Caki2 (cell line): Measurements from ENCODE around the gene LMAN1L. TPM values are rescaled to one million over a fixed set of nuclear protein-coding genes. Genes with fewer than 3 reads are reported as not detected.
"Not testable (repeated sequence)": the region's sequence is repeated elsewhere in the genome, so short reads cannot be mapped to it uniquely, and the experiment has no call there.

Experiments used
- DNase-seq: peaks from one replicate; pipeline ENCODE4 v3.0.0-alpha.2; 2015; ENCODE audit warnings: low read depth
- in situ Hi-C: cut with HindIII; loops from 2 replicates; pipeline ENCODE4 v1.10.0; 2016; ENCODE audit warnings: low sequenced_read_pairs, low pct_unique_long_range_greater_than_20kb, mixed read lengths
- total RNA-seq: library from RNA; depleted of rRNA; stranded (reverse); fragments of >200 nt; shearing (Covaris generic); gene quantifications from 2 replicates; pipeline ENCODE4 v1.2.3, GENCODE V29; 2014; ENCODE audit warnings: low replicate concordance

Gene LMAN1L
- total RNA-seq, 1 experiment from 2014 or later = not detected

DNA sequence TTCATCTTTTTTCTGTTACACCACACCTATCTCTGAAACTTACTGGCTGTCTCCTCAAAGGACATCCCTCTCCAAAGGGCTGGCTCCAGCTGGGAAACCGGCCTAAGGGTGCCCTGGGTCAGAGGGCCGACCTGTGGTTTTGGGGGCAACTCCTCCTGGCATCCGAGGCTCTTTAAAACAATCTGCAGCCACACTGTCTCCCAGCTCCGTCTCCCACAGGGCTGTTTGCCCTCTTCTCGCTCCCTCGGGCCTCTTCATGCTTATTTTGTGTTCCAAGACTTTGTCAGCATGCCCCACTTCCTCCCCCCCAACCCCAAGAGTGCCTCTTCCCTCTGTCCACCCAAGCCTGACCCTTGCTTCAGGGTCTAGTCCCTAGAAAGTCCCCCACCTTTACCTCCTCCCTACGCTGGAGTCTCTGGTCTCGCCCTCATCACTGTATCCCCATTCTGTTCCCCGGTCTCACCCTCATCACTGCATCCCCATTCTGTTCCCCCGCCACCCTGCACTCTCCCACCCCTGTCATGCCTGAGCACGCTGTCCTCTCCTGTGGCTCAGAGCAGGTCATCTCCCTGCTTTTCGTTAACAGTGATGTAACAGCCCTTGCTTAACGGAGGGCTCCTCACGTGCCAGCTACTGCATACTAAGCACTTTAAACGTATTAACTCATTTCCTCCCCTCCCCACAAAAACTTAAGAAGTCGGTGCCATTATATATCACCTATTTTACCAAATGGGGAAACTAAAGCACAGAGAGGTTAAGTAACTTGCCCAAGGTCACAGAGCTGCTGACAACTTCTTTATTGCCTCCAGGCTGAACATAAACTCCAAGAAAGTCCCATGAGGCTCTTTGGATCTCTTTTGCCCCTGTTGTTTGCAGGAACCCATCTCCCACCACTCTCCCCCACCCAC is 31.9 kb upstream of the LMAN1L start:
- DNase-seq = no peak
- in situ Hi-C loops = no loop called here

DNA sequence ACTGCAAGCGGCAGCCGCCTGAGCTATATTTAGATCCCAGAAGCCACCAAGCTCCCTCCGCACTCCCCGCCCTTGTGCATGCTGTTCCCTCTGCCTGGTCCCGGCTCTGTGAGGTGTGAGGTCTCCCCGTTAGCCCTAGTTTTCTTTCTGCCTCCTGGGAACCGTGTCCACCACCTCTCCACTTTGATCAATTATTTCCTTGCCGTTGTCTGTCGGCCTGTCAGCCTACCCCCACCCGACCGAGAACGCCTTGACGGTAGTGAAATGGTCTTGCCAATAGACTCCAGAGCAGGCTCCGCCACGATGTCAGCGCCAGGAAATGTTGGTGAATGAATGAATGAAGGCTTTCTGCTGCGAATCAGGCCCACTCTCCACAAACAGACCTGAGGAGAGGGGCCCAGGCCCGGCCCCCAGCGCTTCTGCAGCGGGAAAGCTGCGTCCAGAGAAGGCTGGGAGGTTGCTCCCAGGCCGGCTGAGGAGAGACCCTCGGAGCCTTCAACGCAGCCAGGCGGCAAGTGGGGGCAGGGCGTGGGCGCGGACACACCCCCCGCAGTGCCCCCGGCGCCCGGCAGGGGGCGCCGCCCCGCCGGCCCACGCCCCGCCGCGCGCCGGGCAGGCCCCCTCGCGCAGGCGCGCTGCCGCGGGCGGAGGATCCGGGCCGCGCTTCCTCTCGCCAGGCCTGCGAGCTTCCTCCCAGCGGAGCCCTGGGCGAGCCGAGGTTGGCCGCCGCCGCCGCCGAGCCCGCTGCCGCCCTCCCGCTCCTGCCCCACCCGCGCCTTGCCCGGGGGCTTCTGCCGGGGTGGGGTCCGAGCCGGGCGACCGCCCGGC is 31.0 kb upstream of the LMAN1L start, which contains the start of gene CSK:
Gene CSK, plus strand, starts transcription at position 650 of the 828 bp plus-strand sequence. CDS start 16,218 bp downstream, outside the sequence.
- peak; percentile 22 for DNase-seq
- in situ Hi-C loops = no loop called here

DNA sequence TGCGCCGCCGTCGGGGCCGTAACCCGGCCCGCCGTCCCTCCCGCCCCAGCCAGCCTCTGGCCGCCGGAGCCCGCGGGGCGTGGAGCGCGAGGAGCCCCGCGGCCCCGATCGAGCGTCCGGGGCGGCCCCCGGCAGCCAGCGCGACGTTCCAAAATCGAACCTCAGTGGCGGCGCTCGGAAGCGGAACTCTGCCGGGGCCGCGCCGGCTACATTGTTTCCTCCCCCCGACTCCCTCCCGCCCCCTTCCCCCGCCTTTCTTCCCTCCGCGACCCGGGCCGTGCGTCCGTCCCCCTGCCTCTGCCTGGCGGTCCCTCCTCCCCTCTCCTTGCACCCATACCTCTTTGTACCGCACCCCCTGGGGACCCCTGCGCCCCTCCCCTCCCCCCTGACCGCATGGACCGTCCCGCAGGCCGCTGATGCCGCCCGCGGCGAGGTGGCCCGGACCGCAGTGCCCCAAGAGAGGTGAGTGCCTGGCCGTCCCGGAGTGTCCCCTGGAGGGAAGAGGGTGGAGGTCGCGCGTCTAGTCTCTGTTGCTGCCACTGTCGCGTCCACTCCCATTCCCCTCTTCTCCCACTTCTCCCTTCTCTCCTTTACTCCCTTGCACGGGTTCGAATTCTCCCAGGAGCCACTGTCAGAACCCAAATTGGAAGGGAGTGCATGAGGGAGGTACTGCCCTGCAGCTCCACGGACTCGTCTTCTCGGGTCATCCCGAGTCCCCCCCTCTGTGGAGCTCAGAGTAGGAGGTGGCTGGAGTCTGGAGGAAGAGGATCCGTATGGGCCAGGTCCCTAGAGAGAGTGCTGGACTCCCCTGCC is 30.2 kb upstream of the LMAN1L start:
- DNase-seq = no peak
- in situ Hi-C loops = no loop called here

DNA sequence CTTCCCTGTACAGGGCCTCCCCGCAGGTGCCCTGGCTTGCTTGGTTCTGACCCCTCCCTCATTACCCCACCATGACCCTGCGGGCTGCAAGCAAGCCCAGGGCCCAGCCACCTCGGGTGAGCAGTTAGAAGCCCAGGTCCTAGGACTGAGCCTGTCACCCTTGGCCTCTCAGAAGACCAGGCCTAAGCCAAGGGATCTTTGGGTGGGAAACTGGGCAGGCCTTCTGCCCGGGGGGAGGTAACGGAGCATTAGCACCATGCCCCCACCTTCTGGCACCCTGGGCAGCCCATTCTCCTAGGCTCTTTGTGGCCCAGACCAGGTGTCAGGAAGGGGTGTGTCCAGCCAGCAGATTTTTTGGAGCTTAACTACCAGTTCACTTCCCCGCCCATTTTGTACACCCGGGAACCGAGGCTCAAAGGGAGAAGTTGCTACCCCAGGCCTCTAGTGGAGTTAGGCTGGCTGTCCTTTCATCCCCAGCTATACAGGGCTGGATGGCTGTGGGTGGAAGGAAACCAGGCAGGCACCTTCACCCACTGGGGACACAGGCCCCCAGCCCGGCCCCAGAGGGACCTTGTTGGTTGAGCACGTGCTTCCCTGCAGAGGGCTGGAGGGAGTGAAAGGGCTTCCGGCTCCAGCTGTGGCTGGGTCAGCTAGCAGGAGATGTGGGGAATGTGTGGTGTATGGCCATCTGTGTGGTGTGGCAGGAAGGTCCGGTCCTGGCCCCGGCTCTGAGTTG is 29.4 kb upstream of the LMAN1L start:
- DNase-seq = no peak
- in situ Hi-C loops = no loop called here

DNA sequence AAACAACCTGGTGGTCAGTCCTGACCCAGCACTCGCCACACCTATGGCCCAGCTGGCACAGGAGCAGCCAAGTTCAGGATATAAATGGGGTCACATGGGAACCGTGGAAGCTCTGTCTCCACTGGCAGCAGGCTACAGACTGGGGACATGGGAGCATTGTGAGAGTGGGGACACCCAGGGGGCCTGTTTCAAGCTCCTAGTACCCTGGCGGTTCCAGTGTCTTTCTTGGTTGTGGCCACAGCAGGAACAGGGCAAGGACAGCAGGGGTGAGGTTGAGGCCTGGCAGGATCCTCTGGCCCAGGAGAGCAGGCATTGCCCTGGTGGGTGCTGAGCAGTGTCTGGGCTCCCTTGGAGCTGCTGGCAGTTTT is 28.8 kb upstream of the LMAN1L start:
- DNase-seq = no peak
- in situ Hi-C loops = no loop called here

DNA sequence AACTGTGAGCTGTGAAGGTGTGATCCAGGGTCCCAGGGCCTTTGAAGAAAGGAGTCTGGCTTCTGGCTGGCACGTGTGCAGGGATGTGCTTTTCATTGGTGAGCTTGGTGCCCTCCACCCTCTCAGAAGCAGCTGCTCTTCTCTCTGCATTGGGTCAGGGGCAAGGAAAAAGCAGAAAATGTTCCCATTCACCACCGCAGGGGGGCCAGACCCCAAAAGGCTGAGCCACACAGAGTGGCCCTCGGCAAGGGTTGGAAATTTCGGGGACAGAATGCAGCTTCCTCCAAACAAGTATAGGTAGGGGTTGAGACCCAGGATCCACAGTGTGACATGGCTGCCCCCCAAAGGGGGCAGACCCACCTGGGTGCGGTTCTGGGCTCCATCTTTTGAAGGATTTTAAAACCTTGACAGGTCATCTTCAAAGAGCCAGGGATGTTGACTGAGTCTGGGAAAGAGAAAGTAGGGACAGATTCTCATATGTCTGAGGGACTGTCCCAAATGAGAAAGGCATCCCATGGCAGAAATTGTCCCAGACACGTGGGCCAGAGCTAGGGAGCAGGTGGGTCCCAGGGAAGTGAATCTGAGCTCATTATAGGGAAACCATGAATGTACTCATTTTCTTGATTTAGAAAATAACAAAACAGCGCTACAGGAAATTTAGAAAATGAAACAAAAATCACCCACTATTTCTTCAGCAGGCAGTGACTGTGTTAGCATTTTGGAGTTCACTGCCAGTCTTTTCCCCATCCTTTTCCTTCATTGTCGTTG is 28.0 kb upstream of the LMAN1L start:
- DNase-seq = no peak
- in situ Hi-C loops = no loop called here

DNA sequence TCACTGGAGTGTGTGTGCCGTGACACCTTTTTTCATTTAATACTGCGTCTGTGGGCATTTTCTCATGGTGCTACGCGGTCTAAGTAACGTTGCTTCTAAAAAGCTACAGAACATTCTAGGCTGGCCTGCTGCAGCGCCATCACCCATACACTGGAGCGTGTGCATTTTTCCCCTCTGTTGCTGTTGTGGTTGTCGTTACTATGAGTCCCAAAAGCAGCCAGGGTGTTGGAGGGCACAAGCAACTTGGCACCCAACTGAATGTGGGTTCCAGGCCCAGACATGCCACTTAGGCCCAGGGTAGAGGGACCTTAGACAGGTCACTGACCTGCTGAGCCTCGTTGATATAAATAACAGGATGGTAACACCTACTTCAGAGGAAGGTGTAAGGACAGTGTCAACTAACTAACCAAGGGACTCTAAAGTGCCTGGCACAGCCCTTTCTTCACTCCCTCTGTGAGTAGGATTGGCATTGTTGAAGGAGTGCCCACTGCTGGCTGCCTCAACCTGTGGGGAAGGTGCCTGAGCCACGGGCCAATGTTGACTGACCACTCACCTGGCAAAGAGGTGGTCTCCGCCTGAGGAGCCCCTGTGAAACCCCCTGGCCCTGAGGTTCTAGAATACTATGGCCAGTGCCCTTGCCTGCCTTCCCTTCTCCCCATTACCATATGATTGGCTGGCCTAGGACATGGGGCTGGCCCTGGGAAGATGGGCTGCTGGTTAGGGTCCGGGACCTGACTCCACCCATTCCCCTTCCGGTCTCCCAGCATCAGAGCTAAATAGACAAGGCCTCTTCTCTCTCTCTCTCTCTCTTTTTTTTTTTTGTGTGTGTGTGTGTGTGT is 27.2 kb upstream of the LMAN1L start:
- DNase-seq = no peak
- in situ Hi-C loops = no loop called here

DNA sequence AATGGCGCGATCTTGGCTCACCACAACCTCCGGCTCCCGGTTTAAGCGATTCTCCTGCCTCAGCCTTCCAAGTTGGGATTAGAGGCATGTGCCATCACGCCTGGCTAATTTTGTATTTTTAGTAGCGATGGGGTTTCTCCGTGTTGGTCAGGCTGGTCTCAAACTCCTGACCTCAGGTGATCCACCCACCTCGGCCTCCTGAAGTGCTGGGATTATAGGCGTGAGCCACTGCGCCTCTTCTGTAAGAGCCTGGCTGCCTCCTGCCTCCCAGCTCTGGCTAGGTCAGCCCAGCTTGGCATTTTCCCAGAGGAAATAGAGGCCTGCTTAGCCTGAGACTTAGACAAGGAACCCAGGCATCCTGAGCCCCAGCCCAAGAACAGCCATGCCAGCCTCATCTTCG is 26.6 kb upstream of the LMAN1L start:
- DNase-seq, in situ Hi-C loops: not testable (repeated sequence)

DNA sequence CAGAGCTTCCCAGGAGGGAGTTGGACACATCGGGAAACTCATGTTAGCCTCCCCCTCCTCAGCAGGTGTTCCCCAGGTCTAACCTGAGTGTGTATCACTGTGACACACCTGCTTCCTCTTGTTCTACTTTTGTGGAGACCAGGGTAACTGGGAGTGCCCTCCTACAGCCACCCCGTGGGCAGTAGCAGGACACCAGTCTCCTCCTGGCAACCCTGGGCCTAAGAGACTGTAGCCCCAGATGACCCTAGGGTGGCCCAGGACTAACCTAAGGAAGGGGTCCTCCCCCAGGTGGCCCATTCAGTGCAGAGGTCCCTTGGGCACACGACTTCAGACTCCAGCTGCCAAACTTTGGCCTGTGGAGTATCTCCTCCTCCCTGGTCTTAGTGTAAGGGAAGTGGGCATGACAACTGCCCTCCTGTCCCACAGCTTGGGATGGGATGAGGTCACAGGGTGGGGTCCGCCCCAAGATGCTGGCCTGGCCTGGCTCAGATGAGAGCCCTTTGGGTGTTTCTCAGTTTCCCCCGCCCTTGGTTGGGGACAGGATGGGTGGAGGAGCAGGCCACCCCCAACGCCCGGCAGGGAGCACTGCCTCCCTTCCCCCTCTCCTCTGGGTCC is 26.0 kb upstream of the LMAN1L start:
- DNase-seq = no peak
- in situ Hi-C loops = no loop called here

DNA sequence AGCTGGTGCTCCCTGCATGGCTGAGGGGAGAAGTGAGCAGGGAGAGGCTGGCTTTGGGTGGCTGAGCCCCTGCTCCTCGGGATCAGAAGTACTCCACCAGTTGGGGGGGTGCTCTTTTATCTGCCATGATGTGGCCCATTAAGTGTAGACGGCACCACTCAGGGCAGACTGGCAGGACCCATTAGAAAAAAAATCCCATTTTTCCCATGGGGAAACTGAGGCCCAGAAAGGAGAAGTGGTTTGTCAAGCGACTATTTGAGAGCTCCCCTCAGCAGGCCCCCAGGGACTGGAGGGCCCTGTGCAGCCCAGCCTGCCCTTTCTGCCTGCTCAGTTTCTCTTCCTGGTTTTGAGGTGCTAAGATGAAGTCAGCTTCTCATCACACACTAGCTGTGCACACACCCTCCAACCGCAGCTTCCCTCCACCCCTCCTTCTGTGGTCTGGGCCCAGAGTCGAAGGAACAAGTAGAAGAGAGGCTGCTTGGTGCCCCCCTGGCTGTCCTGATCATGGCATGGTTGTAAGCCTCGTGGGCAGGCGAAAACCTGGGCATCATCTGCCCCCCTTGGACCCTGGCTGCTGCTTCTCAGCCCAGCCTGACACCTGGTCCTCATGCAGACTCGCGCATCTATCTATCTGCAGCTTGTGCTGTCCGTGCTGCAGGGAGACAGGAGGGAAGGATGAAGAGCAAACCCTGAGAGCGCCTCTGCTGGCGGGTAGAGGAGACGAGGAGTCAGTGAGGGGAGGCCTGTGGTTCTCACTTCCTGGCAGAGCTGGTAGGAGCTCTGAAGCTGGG is 25.2 kb upstream of the LMAN1L start:
- no peak for DNase-seq
- in situ Hi-C loops = no loop called here

DNA sequence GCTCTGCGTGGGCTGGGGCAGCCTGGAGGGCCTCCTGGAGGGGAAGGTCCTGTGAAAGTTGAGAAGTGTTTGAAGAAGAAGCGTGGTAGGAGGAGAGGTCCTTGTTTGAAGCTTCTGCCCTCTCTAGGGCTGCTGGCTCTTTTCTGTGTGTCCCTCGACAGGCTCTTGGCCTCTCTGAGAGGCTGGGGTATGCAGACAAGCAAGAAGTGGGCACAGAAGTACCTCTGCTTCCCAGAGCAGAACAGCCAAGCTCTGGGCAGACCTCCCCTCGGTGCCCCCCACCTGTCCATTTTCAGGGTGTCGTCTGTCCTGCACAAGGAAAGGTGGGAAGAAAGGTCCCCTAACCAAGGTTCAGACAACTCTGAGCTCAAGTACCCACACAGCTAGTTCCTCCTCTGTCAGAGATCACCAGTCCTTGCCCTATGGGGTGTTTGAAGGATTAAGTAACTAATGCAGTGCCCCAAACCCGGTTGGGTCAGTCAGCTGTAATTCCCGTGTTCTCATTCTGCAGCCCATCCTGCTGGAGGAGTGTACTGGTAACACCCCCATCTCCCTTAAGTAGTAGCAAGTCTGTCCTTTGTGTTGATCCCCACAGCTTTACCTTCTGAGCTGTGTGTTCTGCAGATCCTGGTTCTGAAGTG is 24.5 kb upstream of the LMAN1L start:
- no peak for DNase-seq
- in situ Hi-C loops = no loop called here

DNA sequence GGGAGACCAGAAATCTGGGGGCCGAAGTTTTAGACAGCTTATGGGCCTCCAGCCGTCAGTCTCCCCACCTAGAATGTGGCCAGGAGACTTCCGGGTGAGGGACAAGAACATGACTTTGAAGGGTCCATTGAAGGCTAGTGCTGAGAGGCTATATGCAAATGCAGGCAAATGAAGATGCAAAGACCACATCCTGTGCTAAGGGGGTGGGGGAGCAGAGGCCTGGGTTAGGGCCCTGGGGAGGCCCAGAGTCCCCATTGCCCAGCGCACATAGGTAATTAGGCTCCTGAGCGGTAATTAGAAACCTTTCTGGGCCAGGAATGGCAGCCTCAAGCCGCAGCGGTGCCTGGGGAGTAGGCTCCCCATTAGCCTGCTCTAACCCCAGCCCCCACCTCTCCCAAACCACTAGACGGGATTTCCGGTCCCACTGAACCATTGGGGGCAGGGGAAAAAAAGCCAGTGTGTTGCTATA is 23.9 kb upstream of the LMAN1L start:
- no peak for DNase-seq
- in situ Hi-C loops = no loop called here

DNA sequence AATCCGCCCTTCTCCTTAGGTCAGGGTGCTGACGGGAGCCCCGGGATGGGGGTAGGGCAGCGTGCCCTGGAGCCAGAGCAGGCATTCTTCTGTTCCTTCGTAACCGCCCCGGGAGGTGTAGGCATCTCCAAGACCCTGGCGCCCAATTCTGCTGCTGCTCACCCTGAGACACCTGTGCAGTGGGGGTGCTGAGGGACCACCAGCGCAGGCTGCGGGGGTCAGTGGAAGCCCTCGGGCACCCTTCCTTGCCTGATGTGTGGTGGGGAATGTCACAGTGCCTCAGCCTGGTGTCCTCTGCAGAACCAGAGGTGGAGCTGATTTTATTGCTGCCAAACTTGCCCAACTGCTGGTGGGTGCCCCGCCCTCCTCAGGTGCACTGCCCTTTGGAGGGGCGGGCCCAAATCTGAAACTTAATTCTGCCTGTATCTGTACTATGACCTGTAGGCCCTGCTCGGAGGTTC is 23.4 kb upstream of the LMAN1L start:
- in situ Hi-C loops = no loop called here
- DNase-seq = no peak

DNA sequence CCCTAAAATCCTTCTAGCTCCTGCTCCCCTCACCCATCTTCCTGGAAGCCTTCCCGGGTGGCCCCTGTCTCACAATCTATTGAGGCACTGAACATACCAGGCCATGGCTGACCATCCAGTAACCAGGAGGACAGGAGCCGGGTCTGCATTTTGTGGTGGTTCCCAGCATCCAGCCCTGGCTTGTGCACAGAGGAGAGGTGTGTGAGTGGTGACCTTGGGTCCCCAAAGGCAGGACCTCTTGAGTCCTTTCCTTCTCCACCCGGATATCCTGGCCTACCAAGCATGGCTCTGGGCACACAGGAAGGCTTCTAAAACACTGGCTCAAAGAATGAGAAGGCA is 22.9 kb upstream of the LMAN1L start:
- in situ Hi-C loops = no loop called here
- DNase-seq = no peak
